PC-3 (cell line): Measurements from ENCODE around the gene OR2T3. TPM values are rescaled to one million over a fixed set of nuclear protein-coding genes. Genes with fewer than 3 reads are reported as not detected.
A peak's percentile ranks its signal among the peaks of the same experiment; 100 is the strongest.
"Not testable (repeated sequence)": the region's sequence is repeated elsewhere in the genome, so short reads cannot be mapped to it uniquely, and the experiment has no call there.

ENCODE experiments used
- ATAC-seq: fragments of 200-7000 bp; cut with Tn5 transposase; 2 replicates; pipeline ENCODE4 v1.9.1; 2020; ENCODE audit warnings: mild to moderate bottlenecking, moderate library complexity
- Bru-seq: library from RNA; stranded (reverse); fragments of 400-500 nt; gene quantifications from one replicate; lab custom pipeline; 2021; lab: Mats Ljungman, UMichigan
- BruChase-seq, 2 experiments: library from RNA; stranded (reverse); fragments of 400-500 nt; gene quantifications; one replicate each; lab custom pipeline; 2021; lab: Mats Ljungman, UMichigan
- BruUV-seq: library from RNA; stranded (reverse); fragments of 400-500 nt; replicated peaks from 2 replicates; lab custom pipeline; 2021; lab: Mats Ljungman, UMichigan
- CTCF ChIA-PET: fragments of 300-600 bp; sonication (Branson Sonifier 250); formaldehyde crosslinking; loops from one replicate; lab custom pipeline; 2022; ENCODE audit warnings: antibody characterized with exemption; lab: Charles Lee
- POLR2A ChIA-PET: fragments of 300-600 bp; sonication (Branson Sonifier 250); formaldehyde crosslinking; loops from one replicate; lab custom pipeline; 2022; ENCODE audit warnings: antibody characterized with exemption; ENCODE audit not compliant: unreplicated experiment; lab: Charles Lee
- DNase-seq: peaks from one replicate; pipeline ENCODE4 v3.0.0-alpha.2; 2015
- H2AFZ ChIP-seq: fragments of 300-600 bp; sonication (generic); 2 replicates; pipeline ENCODE4 v1.6.0; 2016; ENCODE audit warnings: antibody characterized with exemption, low read length
- H3F3A ChIP-seq: fragments of 300-600 bp; sonication (generic); one replicate; pipeline ENCODE4 v1.6.0; 2017; ENCODE audit warnings: antibody characterized with exemption, low read length, control low read depth, mild to moderate bottlenecking; ENCODE audit not compliant: unreplicated experiment
- H3K27ac ChIP-seq: fragments of 300-600 bp; sonication (generic); 2 replicates; pipeline ENCODE4 v1.5.1; 2016; ENCODE audit warnings: mild to moderate bottlenecking, low read length
- H3K27me3 ChIP-seq: fragments of 300-600 bp; sonication (generic); 2 replicates; pipeline ENCODE4 v1.6.1; 2016; ENCODE audit warnings: low read length, mixed read lengths
- H3K36me3 ChIP-seq: fragments of 300-600 bp; sonication (generic); 2 replicates; pipeline ENCODE4 v1.6.1; 2016; ENCODE audit warnings: low read depth, mixed run types, low read length, mixed read lengths
- H3K4me1 ChIP-seq: fragments of 300-600 bp; sonication (generic); 2 replicates; pipeline ENCODE4 v1.5.1; 2016; ENCODE audit warnings: low read length; ENCODE audit not compliant: insufficient read depth
- H3K4me2 ChIP-seq: fragments of 300-600 bp; sonication (generic); 2 replicates; pipeline ENCODE4 v1.6.0; 2016; ENCODE audit warnings: low read length
- H3K4me3 ChIP-seq: fragments of 300-600 bp; sonication (generic); 2 replicates; pipeline ENCODE4 v1.5.1; 2016; ENCODE audit warnings: mild to moderate bottlenecking, low read length, mixed read lengths
- H3K79me2 ChIP-seq: fragments of 300-600 bp; sonication (generic); 2 replicates; pipeline ENCODE4 v1.6.1; 2017; ENCODE audit warnings: low read length, mixed read lengths
- H3K9ac ChIP-seq: fragments of 300-600 bp; sonication (generic); 2 replicates; pipeline ENCODE4 v1.6.0; 2016; ENCODE audit warnings: mild to moderate bottlenecking, low read length
- H3K9me2 ChIP-seq: fragments of 300-600 bp; sonication (generic); replicated peaks from 2 replicates; pipeline ENCODE4 v1.6.1; 2016; ENCODE audit warnings: mixed run types, low read length, mixed read lengths
- H3K9me3 ChIP-seq: fragments of 300-600 bp; sonication (generic); 2 replicates; pipeline ENCODE4 v1.6.1; 2016; ENCODE audit warnings: low read length, mixed read lengths
- H4K20me1 ChIP-seq: fragments of 300-600 bp; sonication (generic); 2 replicates; pipeline ENCODE4 v1.6.1; 2016; ENCODE audit warnings: low read length, mixed read lengths
- intact Hi-C: fragments of 100-400 bp; cut with micrococcal nuclease; formaldehyde crosslinking; loops from 2 replicates; pipeline ENCODE4 v1.9.0; 2023
- long read RNA-seq: library from polyadenylated mRNA; unstranded; transcript quantifications from one replicate; pipeline ENCODE4 v2.0.0, GENCODE V29; 2021; ENCODE audit not compliant: unreplicated experiment
- total RNA-seq: library from RNA; depleted of rRNA; stranded (reverse); fragments of >200 nt; gene quantifications from 2 replicates; pipeline ENCODE4 v1.2.3, GENCODE V29; 2014; rRNA removed

The OR2T3 gene
- total RNA-seq = not detected in 2 replicates
- not detected for Bru-seq, nascent RNA
- not detected for BruChase-seq, experiment 1, labeled RNA remaining after a 6-hour chase
- BruChase-seq, experiment 2, labeled RNA remaining after a 2-hour chase = not detected
- long read RNA-seq = 0 reads

- intact Hi-C loops, H3K4me1 ChIP-seq, H3K9me3 ChIP-seq, ATAC-seq, H3F3A ChIP-seq, H3K4me3 ChIP-seq, POLR2A ChIA-PET, CTCF ChIA-PET, H2AFZ ChIP-seq, BruUV-seq, H4K20me1 ChIP-seq, H3K4me2 ChIP-seq, H3K9ac ChIP-seq, H3K27ac ChIP-seq, H3K79me2 ChIP-seq, H3K9me2 ChIP-seq, DNase-seq, H3K36me3 ChIP-seq: not testable (repeated sequence)
- peaks cover 18% of the 10 kb centered on the region; the same call in 1 of the 2 replicates for H3K27me3 ChIP-seq
Observed at GRCh38 chr1:248473051-248473450, at the start of gene OR2T3. Gene OR2T3, plus strand, starts transcription at chr1:248473351. Its CDS starts 0 bp downstream, at chr1:248473351.

GRCh38 chr1:248427526-248428191, 45.5 kb upstream of the OR2T3 start:
- H3K4me2 ChIP-seq, H3K4me3 ChIP-seq, H3K27me3 ChIP-seq, H3K9ac ChIP-seq, H3K9me2 ChIP-seq, H4K20me1 ChIP-seq, H3F3A ChIP-seq, H2AFZ ChIP-seq, ATAC-seq, H3K36me3 ChIP-seq, H3K4me1 ChIP-seq, DNase-seq, POLR2A ChIA-PET, H3K9me3 ChIP-seq, H3K79me2 ChIP-seq, CTCF ChIA-PET, intact Hi-C loops, H3K27ac ChIP-seq, BruUV-seq: not testable (repeated sequence)

GRCh38 chr1:248428192-248428533, 45.0 kb upstream of the OR2T3 start:
- H3K9me2 ChIP-seq, H3F3A ChIP-seq, H3K79me2 ChIP-seq, DNase-seq, H3K9ac ChIP-seq, H3K27me3 ChIP-seq, CTCF ChIA-PET, intact Hi-C loops, POLR2A ChIA-PET, H3K27ac ChIP-seq, H3K4me1 ChIP-seq, H3K4me3 ChIP-seq, H3K9me3 ChIP-seq, BruUV-seq, H2AFZ ChIP-seq, ATAC-seq, H3K36me3 ChIP-seq, H3K4me2 ChIP-seq, H4K20me1 ChIP-seq: not testable (repeated sequence)

- H3K27ac ChIP-seq, H3K4me3 ChIP-seq, H3K9ac ChIP-seq, POLR2A ChIA-PET, H3K36me3 ChIP-seq, H3K4me2 ChIP-seq, intact Hi-C loops, H3K9me2 ChIP-seq, H3K9me3 ChIP-seq, H3F3A ChIP-seq, CTCF ChIA-PET, H4K20me1 ChIP-seq, DNase-seq, ATAC-seq, H2AFZ ChIP-seq, H3K4me1 ChIP-seq, H3K79me2 ChIP-seq, BruUV-seq: not testable (repeated sequence)
- peaks cover 22% of the 10 kb centered on the region for H3K27me3 ChIP-seq
Observed at GRCh38 chr1:248431683-248432082, 41.5 kb upstream of the OR2T3 start.

GRCh38 chr1:248432201-248432600, 41.0 kb upstream of the OR2T3 start:
- H3K27me3 ChIP-seq = peaks cover 25% of the 10 kb centered on the region
- H3K9ac ChIP-seq, H3K4me1 ChIP-seq, DNase-seq, H4K20me1 ChIP-seq, H3K79me2 ChIP-seq, CTCF ChIA-PET, H3K27ac ChIP-seq, H2AFZ ChIP-seq, BruUV-seq, H3K4me3 ChIP-seq, H3K9me2 ChIP-seq, H3K4me2 ChIP-seq, H3F3A ChIP-seq, intact Hi-C loops, H3K9me3 ChIP-seq, POLR2A ChIA-PET, H3K36me3 ChIP-seq: not testable (repeated sequence)
- peak; percentile 31 for ATAC-seq

- DNase-seq, intact Hi-C loops, H3K27ac ChIP-seq, CTCF ChIA-PET, H3K9ac ChIP-seq, BruUV-seq, H3K36me3 ChIP-seq, POLR2A ChIA-PET, ATAC-seq, H3K4me1 ChIP-seq, H2AFZ ChIP-seq, H3K79me2 ChIP-seq, H3F3A ChIP-seq, H3K9me3 ChIP-seq, H4K20me1 ChIP-seq, H3K4me2 ChIP-seq, H3K4me3 ChIP-seq, H3K9me2 ChIP-seq: not testable (repeated sequence)
- H3K27me3 ChIP-seq = peaks cover 25% of the 10 kb centered on the region
Observed at GRCh38 chr1:248433811-248434415, 39.2 kb upstream of the OR2T3 start.
